Measurements from ENCODE around the gene CCDC192.

CCDC192 gene

GRCh38 chr5:127830829-127831598 is 127.8 kb downstream of the CCDC192 start:
- no peak for DNase-seq (ENCODE audit: low read depth)

GRCh38 chr5:127832067-127832466 is 128.9 kb downstream of the CCDC192 start:
- Histone ChIP-seq H3K27me3 (replicated peaks; ENCODE audit: control insufficient read depth, insufficient read depth, low read length) (no peaks in the 10 kb centered on the region), H3K9me3 (ENCODE audit: control insufficient read depth, low read length) (no peaks in the 10 kb centered on the region), H3K9ac (ENCODE audit: low read length) (no peak overlapping the region), H3K4me3 (ENCODE audit: low read length) (no peak overlapping the region), H3K36me3 (ENCODE audit: control insufficient read depth, insufficient read depth, low read length, severe bottlenecking) (no peaks in the 10 kb centered on the region), H3K4me1 (ENCODE audit: control insufficient read depth, insufficient read depth, low read length) (peaks cover 12% of the 10 kb centered on the region)
- DNase-seq (ENCODE audit: low read depth), result no peak

More at GRCh38 chr5:127830829-127831598, 127.8 kb downstream of the CCDC192 start:
- no peaks in the 10 kb centered on the region for H3K27me3 ChIP-seq (replicated peaks; ENCODE audit: control insufficient read depth, insufficient read depth, low read length)
- H3K9ac ChIP-seq (ENCODE audit: low read length), result no peak overlapping the region
- H3K4me3 ChIP-seq (ENCODE audit: low read length), result no peak overlapping the region
- H3K36me3 ChIP-seq (ENCODE audit: control insufficient read depth, insufficient read depth, low read length, severe bottlenecking), result no peaks in the 10 kb centered on the region
- H3K9me3 ChIP-seq (ENCODE audit: control insufficient read depth, low read length), result no peaks in the 10 kb centered on the region
- H3K4me1 ChIP-seq (ENCODE audit: control insufficient read depth, insufficient read depth, low read length), result peaks cover 12% of the 10 kb centered on the region

- peaks cover 16% of the 10 kb centered on the region for H3K4me1 ChIP-seq (ENCODE audit: control insufficient read depth, insufficient read depth, low read length)
- no peak overlapping the region for H3K9ac ChIP-seq (ENCODE audit: low read length)
- DNase-seq (ENCODE audit: low read depth), result no peak
- no peak overlapping the region for H3K4me3 ChIP-seq (ENCODE audit: low read length)
- H3K27me3 ChIP-seq (replicated peaks; ENCODE audit: control insufficient read depth, insufficient read depth, low read length), result no peaks in the 10 kb centered on the region
- H3K9me3 ChIP-seq (ENCODE audit: control insufficient read depth, low read length), result no peaks in the 10 kb centered on the region
- no peaks in the 10 kb centered on the region for H3K36me3 ChIP-seq (ENCODE audit: control insufficient read depth, insufficient read depth, low read length, severe bottlenecking)
Measured at GRCh38 chr5:127834094-127834531, 130.9 kb downstream of the CCDC192 start.

- Histone ChIP-seq H3K4me3 (ENCODE audit: low read length) (no peak overlapping the region), H3K36me3 (ENCODE audit: control insufficient read depth, insufficient read depth, low read length, severe bottlenecking) (no peaks in the 10 kb centered on the region), H3K4me1 (ENCODE audit: control insufficient read depth, insufficient read depth, low read length) (peaks cover 16% of the 10 kb centered on the region), H3K9ac (ENCODE audit: low read length) (no peak overlapping the region), H3K9me3 (ENCODE audit: control insufficient read depth, low read length) (no peaks in the 10 kb centered on the region), H3K27me3 (replicated peaks; ENCODE audit: control insufficient read depth, insufficient read depth, low read length) (no peaks in the 10 kb centered on the region)
- DNase-seq (ENCODE audit: low read depth), result peak; percentile 41
Measured at GRCh38 chr5:127834554-127834953, 131.4 kb downstream of the CCDC192 start.

- H3K9ac ChIP-seq (ENCODE audit: low read length), result no peak overlapping the region
- no peaks in the 10 kb centered on the region for H3K9me3 ChIP-seq (ENCODE audit: control insufficient read depth, low read length)
- no peak overlapping the region for H3K4me3 ChIP-seq (ENCODE audit: low read length)
- no peaks in the 10 kb centered on the region for H3K27me3 ChIP-seq (replicated peaks; ENCODE audit: control insufficient read depth, insufficient read depth, low read length)
- no peak for DNase-seq (ENCODE audit: low read depth)
- peaks cover 27% of the 10 kb centered on the region for H3K4me1 ChIP-seq (ENCODE audit: control insufficient read depth, insufficient read depth, low read length)
- H3K36me3 ChIP-seq (ENCODE audit: control insufficient read depth, insufficient read depth, low read length, severe bottlenecking), result no peaks in the 10 kb centered on the region
Measured at GRCh38 chr5:127838661-127839060, 135.5 kb downstream of the CCDC192 start.

GRCh38 chr5:127839072-127839471 is 135.9 kb downstream of the CCDC192 start:
- no peak for DNase-seq (ENCODE audit: low read depth)
- no peak overlapping the region for H3K4me3 ChIP-seq (ENCODE audit: low read length)
- H3K27me3 ChIP-seq (replicated peaks; ENCODE audit: control insufficient read depth, insufficient read depth, low read length), result no peaks in the 10 kb centered on the region
- no peaks in the 10 kb centered on the region for H3K36me3 ChIP-seq (ENCODE audit: control insufficient read depth, insufficient read depth, low read length, severe bottlenecking)
- H3K9me3 ChIP-seq (ENCODE audit: control insufficient read depth, low read length), result no peaks in the 10 kb centered on the region
- H3K4me1 ChIP-seq (ENCODE audit: control insufficient read depth, insufficient read depth, low read length), result peaks cover 26% of the 10 kb centered on the region
- H3K9ac ChIP-seq (ENCODE audit: low read length), result no peak overlapping the region

GRCh38 chr5:127839496-127840197 is 136.5 kb downstream of the CCDC192 start:
- Histone ChIP-seq H3K27me3 (replicated peaks; ENCODE audit: control insufficient read depth, insufficient read depth, low read length) (no peaks in the 10 kb centered on the region), H3K36me3 (ENCODE audit: control insufficient read depth, insufficient read depth, low read length, severe bottlenecking) (no peaks in the 10 kb centered on the region), H3K4me1 (ENCODE audit: control insufficient read depth, insufficient read depth, low read length) (peaks cover 20% of the 10 kb centered on the region), H3K4me3 (ENCODE audit: low read length) (no peak overlapping the region), H3K9ac (ENCODE audit: low read length) (no peak overlapping the region), H3K9me3 (ENCODE audit: control insufficient read depth, low read length) (no peaks in the 10 kb centered on the region)
- no peak for DNase-seq (ENCODE audit: low read depth)

- no peaks in the 10 kb centered on the region for H3K27me3 ChIP-seq (replicated peaks; ENCODE audit: control insufficient read depth, insufficient read depth, low read length)
- no peak overlapping the region for H3K9ac ChIP-seq (ENCODE audit: low read length)
- no peak for DNase-seq (ENCODE audit: low read depth)
- no peaks in the 10 kb centered on the region for H3K9me3 ChIP-seq (ENCODE audit: control insufficient read depth, low read length)
- peaks cover 17% of the 10 kb centered on the region for H3K4me1 ChIP-seq (ENCODE audit: control insufficient read depth, insufficient read depth, low read length)
- no peak overlapping the region for H3K4me3 ChIP-seq (ENCODE audit: low read length)
- no peaks in the 10 kb centered on the region for H3K36me3 ChIP-seq (ENCODE audit: control insufficient read depth, insufficient read depth, low read length, severe bottlenecking)
Measured at GRCh38 chr5:127840198-127840524, 137.0 kb downstream of the CCDC192 start.

GRCh38 chr5:127840809-127841208 is 137.6 kb downstream of the CCDC192 start:
- Histone ChIP-seq H3K4me1 (ENCODE audit: control insufficient read depth, insufficient read depth, low read length) (peaks cover 15% of the 10 kb centered on the region), H3K9ac (ENCODE audit: low read length) (no peak overlapping the region), H3K4me3 (ENCODE audit: low read length) (no peak overlapping the region), H3K27me3 (replicated peaks; ENCODE audit: control insufficient read depth, insufficient read depth, low read length) (no peaks in the 10 kb centered on the region), H3K9me3 (ENCODE audit: control insufficient read depth, low read length) (no peaks in the 10 kb centered on the region), H3K36me3 (ENCODE audit: control insufficient read depth, insufficient read depth, low read length, severe bottlenecking) (no peaks in the 10 kb centered on the region)
- no peak for DNase-seq (ENCODE audit: low read depth)

GRCh38 chr5:127844581-127845021 is 141.4 kb downstream of the CCDC192 start:
- no peak for DNase-seq (ENCODE audit: low read depth)
- no peaks in the 10 kb centered on the region for H3K27me3 ChIP-seq (replicated peaks; ENCODE audit: control insufficient read depth, insufficient read depth, low read length)
- H3K4me3 ChIP-seq (ENCODE audit: low read length), result no peak overlapping the region
- H3K9me3 ChIP-seq (ENCODE audit: control insufficient read depth, low read length), result no peaks in the 10 kb centered on the region
- peaks cover 11% of the 10 kb centered on the region for H3K4me1 ChIP-seq (ENCODE audit: control insufficient read depth, insufficient read depth, low read length)
- no peaks in the 10 kb centered on the region for H3K36me3 ChIP-seq (ENCODE audit: control insufficient read depth, insufficient read depth, low read length, severe bottlenecking)
- no peak overlapping the region for H3K9ac ChIP-seq (ENCODE audit: low read length)

- no peak for DNase-seq (ENCODE audit: low read depth)
- Histone ChIP-seq H3K4me3 (ENCODE audit: low read length) (no peak overlapping the region), H3K27me3 (replicated peaks; ENCODE audit: control insufficient read depth, insufficient read depth, low read length) (no peaks in the 10 kb centered on the region), H3K9me3 (ENCODE audit: control insufficient read depth, low read length) (no peaks in the 10 kb centered on the region), H3K36me3 (ENCODE audit: control insufficient read depth, insufficient read depth, low read length, severe bottlenecking) (no peaks in the 10 kb centered on the region), H3K9ac (ENCODE audit: low read length) (no peak overlapping the region), H3K4me1 (ENCODE audit: control insufficient read depth, insufficient read depth, low read length) (no peaks in the 10 kb centered on the region)
Measured at GRCh38 chr5:127846884-127847283, 143.7 kb downstream of the CCDC192 start.

Data from adipocyte (in vitro differentiated cells).